Measurements from ENCODE around the gene CYCS. TPM values are rescaled to one million over a fixed set of nuclear protein-coding genes. Genes with fewer than 3 reads are reported as not detected.

Gene CYCS
- total RNA-seq, 1 donor from 2014 or later = 11.5 TPM

GRCh38 chr7:25132430-25132829 lies 7.4 kb upstream of the CYCS start:
- Histone ChIP-seq H3K27ac (no peak overlapping the region), H3K4me3 (no peak overlapping the region), H3K36me3 (peaks cover 0 to 8% of the 10 kb centered on the region in 2 donors), H3K9me3 (no peaks in the 10 kb centered on the region), H3K4me1 (no peaks in the 10 kb centered on the region), H3K27me3 (no peaks in the 10 kb centered on the region)
- TF ChIP-seq CTCF (IDR thresholded peaks at IDR 0.05) = no peak
- DNase-seq (ENCODE audit: low spot score in 2 of 2) = no peak
- intact Hi-C loops (cut with DNase I) = no loop called here

GRCh38 chr7:25126751-25127150 lies 1.7 kb upstream of the CYCS start:
- intact Hi-C loops (cut with DNase I) = loop anchor here (5.0 to 10.0 kb wide), 4 partner anchors 552 to 1529 kb away; partner anchors contain the start of genes CBX3, CCDC126, HNRNPA2B1 and PALS2
- peak overlapping the region in 1 of 2 donors; percentile 99 for H3K27ac ChIP-seq
- H3K27me3 ChIP-seq = no peaks in the 10 kb centered on the region
- no peaks in the 10 kb centered on the region for H3K9me3 ChIP-seq
- H3K4me3 ChIP-seq = no peak overlapping the region
- no peak for DNase-seq (ENCODE audit: low spot score in 2 of 2)
- no peak for TF ChIP-seq CTCF (IDR thresholded peaks at IDR 0.05)
- peaks cover 0 to 4% of the 10 kb centered on the region in 2 donors for H3K4me1 ChIP-seq
- H3K36me3 ChIP-seq = peaks cover 0 to 12% of the 10 kb centered on the region in 2 donors

- no peak for TF ChIP-seq CTCF (IDR thresholded peaks at IDR 0.05)
- no peak for DNase-seq (ENCODE audit: low spot score in 2 of 2)
These were observed 459 bp downstream of the CYCS start for GRCh38 chr7:25124465-25125136.

GRCh38 chr7:25122373-25122772 lies 2.7 kb downstream of the CYCS start:
- Histone ChIP-seq H3K9me3 (no peaks in the 10 kb centered on the region), H3K4me3 (no peak overlapping the region), H3K27ac (no peak overlapping the region), H3K36me3 (peaks cover 15 to 35% of the 10 kb centered on the region in 2 donors), H3K27me3 (no peaks in the 10 kb centered on the region), H3K4me1 (peaks cover 0 to 4% of the 10 kb centered on the region in 2 donors)
- intact Hi-C loops (cut with DNase I) = loop anchor here (10.0 kb wide), 2 partner anchors 548 to 1082 kb away; partner anchors contain the start of genes CBX3, HNRNPA2B1 and PALS2
- no peak for TF ChIP-seq CTCF (IDR thresholded peaks at IDR 0.05)
- DNase-seq (ENCODE audit: low spot score in 2 of 2) = no peak

More at GRCh38 chr7:25124465-25125136, 459 bp downstream of the CYCS start:
- peak overlapping the region; percentile 82 to 100 for H3K4me3 ChIP-seq
- peaks cover 0 to 4% of the 10 kb centered on the region in 2 donors for H3K4me1 ChIP-seq
- no peaks in the 10 kb centered on the region for H3K9me3 ChIP-seq
- H3K27me3 ChIP-seq = no peaks in the 10 kb centered on the region
- H3K27ac ChIP-seq = peak overlapping the region; percentile 90 to 99
- intact Hi-C loops (cut with DNase I) = loop anchor here (1.0 to 10.0 kb wide), 6 partner anchors 56 to 1527 kb away; partner anchors contain the start of genes CBX3, CCDC126, HNRNPA2B1 and PALS2
- peaks cover 15 to 33% of the 10 kb centered on the region in 2 donors for H3K36me3 ChIP-seq

GRCh38 chr7:25121599-25121998 lies 3.5 kb downstream of the CYCS start:
- peaks cover 0 to 4% of the 10 kb centered on the region in 2 donors for H3K4me1 ChIP-seq
- DNase-seq (ENCODE audit: low spot score in 2 of 2) = no peak
- no peak for TF ChIP-seq CTCF (IDR thresholded peaks at IDR 0.05)
- H3K27me3 ChIP-seq = no peaks in the 10 kb centered on the region
- no peak overlapping the region for H3K27ac ChIP-seq
- intact Hi-C loops (cut with DNase I) = loop anchor here (10.0 kb wide), 2 partner anchors 547 to 1083 kb away; partner anchors contain the start of genes CBX3, HNRNPA2B1 and PALS2
- peaks cover 15 to 35% of the 10 kb centered on the region in 2 donors for H3K36me3 ChIP-seq
- H3K4me3 ChIP-seq = no peak overlapping the region
- no peaks in the 10 kb centered on the region for H3K9me3 ChIP-seq

All from ascending aorta (tissue), 2 donors.